ENCODE results near the gene PDZD11.

DNA sequence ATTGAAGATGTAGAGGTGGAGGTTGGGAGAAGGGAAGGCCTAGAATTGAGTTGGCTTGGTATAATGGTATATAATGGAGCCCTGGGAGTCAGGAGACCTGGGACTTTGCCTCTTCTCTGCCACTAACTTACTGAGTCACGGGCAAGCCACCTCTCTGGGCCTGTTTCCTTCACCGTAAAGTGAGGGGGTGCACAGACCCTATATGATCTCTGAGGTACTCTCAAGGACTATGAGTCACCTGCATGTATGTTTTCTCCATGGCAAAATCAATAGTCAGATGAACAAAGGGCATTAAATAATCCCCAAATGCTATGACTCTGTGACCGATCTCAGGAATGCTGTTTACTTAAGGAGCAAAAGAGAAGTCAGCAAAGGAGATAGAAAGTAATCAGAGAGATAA lies 34.8 kb downstream of the PDZD11 start:
- no peak for TF ChIP-seq SIN3A (IDR thresholded peaks at IDR 0.05; ENCODE audit: borderline replicate concordance, low read depth, low read length)
- no peak for TF ChIP-seq POLR2AphosphoS5 (IDR thresholded peaks at IDR 0.05; ENCODE audit: low read depth, low read length)
- TF ChIP-seq EZH2phosphoT487 (IDR thresholded peaks at IDR 0.05; ENCODE audit: borderline replicate concordance, low read depth): no peak
